ENCODE measurements around the gene GREM1.

Gene GREM1

GRCh38 chr15:32698773-32699390 lies 18.9 kb upstream of the GREM1 start:
- DNase-seq, result no peak

GRCh38 chr15:32700501-32701150 lies 17.2 kb upstream of the GREM1 start:
- no peak for DNase-seq

- no peak for DNase-seq
Measured at GRCh38 chr15:32701863-32702262, 15.9 kb upstream of the GREM1 start.

GRCh38 chr15:32704395-32704981 lies 13.3 kb upstream of the GREM1 start:
- DNase-seq, result no peak

GRCh38 chr15:32705446-32705845 lies 12.4 kb upstream of the GREM1 start:
- DNase-seq, result no peak

- no peak for DNase-seq
Measured at GRCh38 chr15:32706704-32707103, 11.1 kb upstream of the GREM1 start.

- DNase-seq, result no peak
Measured at GRCh38 chr15:32707436-32707835, 10.4 kb upstream of the GREM1 start.

- DNase-seq, result no peak
Measured at GRCh38 chr15:32709295-32710033, 8.3 kb upstream of the GREM1 start.

GRCh38 chr15:32715276-32715675 lies 2.5 kb upstream of the GREM1 start:
- no peak for DNase-seq

GRCh38 chr15:32716216-32716914 lies 1.4 kb upstream of the GREM1 start:
- no peak for DNase-seq

GRCh38 chr15:32716915-32717425 lies 834 bp upstream of the GREM1 start:
- DNase-seq, result no peak

GRCh38 chr15:32718227-32718820 lies 520 bp downstream of the GREM1 start:
- no peak for DNase-seq

- DNase-seq, result no peak
Measured at GRCh38 chr15:32718821-32719716, 1.3 kb downstream of the GREM1 start.

GRCh38 chr15:32721596-32721995 lies 3.8 kb downstream of the GREM1 start:
- no peak for DNase-seq

GRCh38 chr15:32722136-32722535 lies 4.3 kb downstream of the GREM1 start:
- no peak for DNase-seq

GRCh38 chr15:32723171-32723948 lies 5.6 kb downstream of the GREM1 start:
- no peak for DNase-seq

GRCh38 chr15:32729700-32730395 lies 12.0 kb downstream of the GREM1 start:
- DNase-seq, result no peak

- no peak for DNase-seq
Measured at GRCh38 chr15:32730677-32731654, 13.2 kb downstream of the GREM1 start.
